Suprapubic skin (tissue), 4 donors: ENCODE measurements around the gene CYB561D1. TPM values are rescaled to one million over a fixed set of nuclear protein-coding genes. Genes with fewer than 3 reads are reported as not detected.
"Not testable (repeated sequence)": the region's sequence is repeated elsewhere in the genome, so short reads cannot be mapped to it uniquely, and the experiment has no call there.

Source experiments
- DNase-seq, 2 donors: peaks; one replicate each; pipeline ENCODE4 v3.0.0-alpha.2; 2019; ENCODE audit warnings: low spot score in 2 of 2
- H3K27ac ChIP-seq: fragments of 200-600 bp; sonication (generic); one replicate; pipeline ENCODE4 v1.5.1; 2019
- H3K27me3 ChIP-seq: fragments of 200-600 bp; sonication (generic); one replicate; pipeline ENCODE4 v1.5.1; 2019
- H3K36me3 ChIP-seq: fragments of 200-600 bp; sonication (generic); one replicate; pipeline ENCODE4 v1.5.1; 2019
- H3K4me1 ChIP-seq: fragments of 200-600 bp; sonication (generic); one replicate; pipeline ENCODE4 v1.5.1; 2019
- H3K4me3 ChIP-seq: fragments of 200-600 bp; sonication (generic); one replicate; pipeline ENCODE4 v1.5.1; 2019; ENCODE audit warnings: mild to moderate bottlenecking
- H3K9me3 ChIP-seq: fragments of 200-600 bp; sonication (generic); one replicate; pipeline ENCODE4 v1.5.1; 2019
- CTCF ChIP-seq, 2 donors: fragments of 200-600 bp in 1 of 2; fragments of 450-650 bp in 1 of 2; sonication (generic) in 1 of 2; IDR thresholded peaks; one replicate each; pipeline ENCODE4 v1.5.1; 2016 to 2019; ENCODE audit warnings: antibody characterized with exemption in 2 of 2, mild to moderate bottlenecking in 1 of 2, moderate library complexity in 1 of 2
- EP300 ChIP-seq: sonication (generic); formaldehyde crosslinking; IDR thresholded peaks from one replicate; pipeline ENCODE4 v1.6.1; 2017; ENCODE audit warnings: antibody characterized with exemption
- POLR2A ChIP-seq, 2 donors: fragments of 450-650 bp; IDR thresholded peaks; one replicate each; pipeline ENCODE4 v1.6.1; 2017; ENCODE audit warnings: antibody characterized with exemption in 2 of 2, mild to moderate bottlenecking in 2 of 2, moderate library complexity in 2 of 2
- POLR2AphosphoS5 ChIP-seq, 3 donors: sonication (generic); formaldehyde crosslinking; IDR thresholded peaks; one replicate each; pipeline ENCODE4 v1.6.1; 2017; ENCODE audit warnings: antibody characterized with exemption in 3 of 3
- WGBS: methylation state at CpG from one replicate; pipeline ENCODE4 v1.1.5; 2018; 5-methylcytosine and 5-hydroxymethylcytosine counted together
- total RNA-seq, 4 donors: library from RNA; depleted of rRNA; stranded (reverse); fragments of >200 nt; gene quantifications; one replicate each; pipeline ENCODE4 v1.1.0, GENCODE V29; 2016

Gene CYB561D1
- 10 to 100 TPM; 12.3 to 27.4 (median 24.7) TPM for total RNA-seq

- no peaks in the 10 kb centered on the region for H3K9me3 ChIP-seq
- H3K27ac ChIP-seq: peak within 1 kb of the TSS; percentile 81
- H3K36me3 ChIP-seq: peaks cover 35% of the 10 kb centered on the region
- TF ChIP-seq POLR2A (IDR thresholded peaks at IDR 0.05) (no peak), EP300 (no peak), POLR2AphosphoS5 (IDR thresholded peaks at IDR 0.05) (peak in 1 of 3 donors; percentile 53), CTCF (IDR thresholded peaks at IDR 0.05) (peak; percentile 72 to 98)
- H3K4me3 ChIP-seq: peak within 1 kb of the TSS; percentile 93
- under 1% methylated on average over 42 of the region's 44 CpGs for WGBS
- no peaks in the 10 kb centered on the region for H3K27me3 ChIP-seq
- peaks cover 55% of the 10 kb centered on the region for H3K4me1 ChIP-seq
- peak; percentile 89 to 93 for DNase-seq
These were observed at the start of gene CYB561D1 for GRCh38 chr1:109493805-109494539. Gene CYB561D1 (plus strand): TSS chr1:109494094. CDS start chr1:109494140, 46 bp downstream.

- H3K27me3 ChIP-seq: peaks cover 35% of the 10 kb centered on the region
- TF ChIP-seq POLR2AphosphoS5 (IDR thresholded peaks at IDR 0.05) (no peak), EP300 (no peak)
- WGBS: 100% methylated on average over 1 of the region's 1 CpG
These were observed 49.5 kb upstream of the CYB561D1 start for GRCh38 chr1:109444346-109444745.

GRCh38 chr1:109445949-109446695 lies 47.8 kb upstream of the CYB561D1 start:
- not testable (repeated sequence) for H3K4me3 ChIP-seq, H3K9me3 ChIP-seq, H3K4me1 ChIP-seq, DNase-seq, H3K36me3 ChIP-seq, H3K27ac ChIP-seq
- peaks cover 39% of the 10 kb centered on the region for H3K27me3 ChIP-seq
- WGBS: 56% methylated on average over 11 of the region's 11 CpGs

More at GRCh38 chr1:109444346-109444745, 49.5 kb upstream of the CYB561D1 start:
- DNase-seq: no peak
- Histone ChIP-seq H3K27ac (no peak overlapping the region), H3K9me3 (no peaks in the 10 kb centered on the region), H3K4me3 (no peak overlapping the region), H3K4me1 (no peaks in the 10 kb centered on the region), H3K36me3 (no peaks in the 10 kb centered on the region)

- WGBS: 70% methylated on average over 4 of the region's 4 CpGs
These were observed 46.4 kb upstream of the CYB561D1 start for GRCh38 chr1:109447524-109447923.

GRCh38 chr1:109454497-109455133 lies 39.3 kb upstream of the CYB561D1 start:
- Histone ChIP-seq H3K4me3 (no peak overlapping the region), H3K4me1 (no peaks in the 10 kb centered on the region), H3K9me3 (peaks cover 8% of the 10 kb centered on the region), H3K27me3 (peaks cover 21% of the 10 kb centered on the region), H3K27ac (no peak overlapping the region), H3K36me3 (no peaks in the 10 kb centered on the region)
- WGBS: 97% methylated on average over 1 of the region's 1 CpG
- TF ChIP-seq CTCF (IDR thresholded peaks at IDR 0.05) (no peak), EP300 (no peak), POLR2AphosphoS5 (IDR thresholded peaks at IDR 0.05) (no peak), POLR2A (IDR thresholded peaks at IDR 0.05) (no peak)
- DNase-seq: no peak

More at GRCh38 chr1:109447524-109447923, 46.4 kb upstream of the CYB561D1 start:
- Histone ChIP-seq H3K36me3 (no peaks in the 10 kb centered on the region), H3K27me3 (peaks cover 29% of the 10 kb centered on the region), H3K9me3 (no peaks in the 10 kb centered on the region), H3K4me3 (no peak overlapping the region), H3K27ac (no peak overlapping the region), H3K4me1 (no peaks in the 10 kb centered on the region)
- TF ChIP-seq CTCF (IDR thresholded peaks at IDR 0.05) (no peak), POLR2AphosphoS5 (IDR thresholded peaks at IDR 0.05) (no peak), POLR2A (IDR thresholded peaks at IDR 0.05) (no peak), EP300 (no peak)
- DNase-seq: no peak

- Histone ChIP-seq H3K36me3 (no peaks in the 10 kb centered on the region), H3K9me3 (peaks cover 8% of the 10 kb centered on the region), H3K27me3 (peaks cover 36% of the 10 kb centered on the region), H3K4me1 (no peaks in the 10 kb centered on the region), H3K4me3 (no peak overlapping the region), H3K27ac (no peak overlapping the region)
- TF ChIP-seq EP300 (no peak), POLR2AphosphoS5 (IDR thresholded peaks at IDR 0.05) (no peak), CTCF (IDR thresholded peaks at IDR 0.05) (no peak), POLR2A (IDR thresholded peaks at IDR 0.05) (no peak)
- WGBS: 86% methylated on average over 4 of the region's 4 CpGs
- DNase-seq: no peak
These were observed 36.1 kb upstream of the CYB561D1 start for GRCh38 chr1:109457819-109458218.
